ENCODE results near the gene IVD.
A peak's percentile ranks its signal among the peaks of the same experiment; 100 is the strongest.

Gene IVD

DNA sequence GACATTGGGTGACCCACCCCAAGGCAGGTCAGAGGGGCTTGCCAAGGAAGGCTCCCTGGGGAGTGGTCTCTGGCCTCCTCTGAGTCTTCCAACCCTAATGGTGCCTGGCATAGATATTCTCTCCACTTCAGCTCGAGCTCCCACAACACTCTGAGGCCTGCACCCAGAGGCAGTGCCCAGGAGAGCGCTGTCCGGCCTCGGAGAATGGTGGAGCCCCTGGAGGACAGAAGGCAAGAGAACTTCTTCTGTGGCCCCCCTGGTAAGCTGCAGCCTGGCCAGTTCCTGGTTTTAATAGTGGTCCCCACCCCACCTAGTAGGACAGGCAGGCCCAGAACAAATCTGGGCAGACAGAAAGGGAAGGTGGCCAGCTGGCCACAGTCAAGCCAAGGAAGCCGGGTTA is 40.6 kb upstream of the IVD start:
- no peaks in the 10 kb centered on the region for H3K9me3 ChIP-seq (ENCODE audit: control insufficient read depth in 5 of 5, low read length in 5 of 5)
- no peak overlapping the region for H3K27ac ChIP-seq (ENCODE audit: low read depth, low read length)
- H3K27me3 ChIP-seq (ENCODE audit: control insufficient read depth in 5 of 5, insufficient read depth in 4 of 5, low read length in 5 of 5) = no peaks in the 10 kb centered on the region
- H3K4me1 ChIP-seq (ENCODE audit: control insufficient read depth in 5 of 5, insufficient read depth in 5 of 5, low read length in 5 of 5) = peaks cover 0 to 20% (median 19%) of the 10 kb centered on the region in 5 donors
- no peak overlapping the region for H3K9ac ChIP-seq (ENCODE audit: low read length in 5 of 5)
- no peak overlapping the region for H3K4me3 ChIP-seq (ENCODE audit: low read depth in 1 of 5, low read length in 5 of 5)
- H3K36me3 ChIP-seq (ENCODE audit: control insufficient read depth in 5 of 5, insufficient read depth in 5 of 5, low read length in 5 of 5) = no peaks in the 10 kb centered on the region

- Histone ChIP-seq H3K36me3 (ENCODE audit: control insufficient read depth in 5 of 5, insufficient read depth in 5 of 5, low read length in 5 of 5) (no peaks in the 10 kb centered on the region), H3K4me1 (ENCODE audit: control insufficient read depth in 5 of 5, insufficient read depth in 5 of 5, low read length in 5 of 5) (peaks cover 0 to 20% (median 19%) of the 10 kb centered on the region in 5 donors), H3K9me3 (ENCODE audit: control insufficient read depth in 5 of 5, low read length in 5 of 5) (no peaks in the 10 kb centered on the region), H3K27ac (ENCODE audit: low read depth, low read length) (no peak overlapping the region), H3K27me3 (ENCODE audit: control insufficient read depth in 5 of 5, insufficient read depth in 4 of 5, low read length in 5 of 5) (no peaks in the 10 kb centered on the region), H3K9ac (ENCODE audit: low read length in 5 of 5) (no peak overlapping the region), H3K4me3 (ENCODE audit: low read depth in 1 of 5, low read length in 5 of 5) (no peak overlapping the region)
Measured at GRCh38 chr15:40365624-40366456, 39.8 kb upstream of the IVD start.

- H3K27ac ChIP-seq (ENCODE audit: low read depth, low read length) = no peak overlapping the region
- peaks cover 0 to 20% (median 19%) of the 10 kb centered on the region in 5 donors for H3K4me1 ChIP-seq (ENCODE audit: control insufficient read depth in 5 of 5, insufficient read depth in 5 of 5, low read length in 5 of 5)
- no peak overlapping the region for H3K9ac ChIP-seq (ENCODE audit: low read length in 5 of 5)
- H3K27me3 ChIP-seq (ENCODE audit: control insufficient read depth in 5 of 5, insufficient read depth in 4 of 5, low read length in 5 of 5) = no peaks in the 10 kb centered on the region
- no peaks in the 10 kb centered on the region for H3K9me3 ChIP-seq (ENCODE audit: control insufficient read depth in 5 of 5, low read length in 5 of 5)
- no peaks in the 10 kb centered on the region for H3K36me3 ChIP-seq (ENCODE audit: control insufficient read depth in 5 of 5, insufficient read depth in 5 of 5, low read length in 5 of 5)
- peak overlapping the region in 2 of 5 donors; percentile 1 to 53 for H3K4me3 ChIP-seq (ENCODE audit: low read depth in 1 of 5, low read length in 5 of 5)
Measured at GRCh38 chr15:40366457-40367370, 38.9 kb upstream of the IVD start.

DNA sequence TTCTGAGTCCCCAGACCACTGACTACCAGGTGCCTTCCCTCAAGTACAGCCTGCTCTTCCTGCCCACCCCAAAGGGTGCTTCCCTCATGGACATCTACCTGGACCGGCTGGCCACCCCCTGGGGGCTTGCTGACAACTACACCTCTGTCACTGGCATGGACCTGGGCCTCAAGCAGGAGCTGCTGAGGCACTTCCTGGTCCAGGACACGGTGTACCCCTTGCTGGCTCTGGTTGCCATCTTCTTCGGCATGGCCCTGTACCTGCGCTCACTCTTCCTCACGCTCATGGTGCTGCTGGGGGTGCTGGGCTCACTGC is 38.3 kb upstream of the IVD start:
- Histone ChIP-seq H3K27me3 (ENCODE audit: control insufficient read depth in 5 of 5, insufficient read depth in 4 of 5, low read length in 5 of 5) (no peaks in the 10 kb centered on the region), H3K36me3 (ENCODE audit: control insufficient read depth in 5 of 5, insufficient read depth in 5 of 5, low read length in 5 of 5) (no peaks in the 10 kb centered on the region), H3K4me1 (ENCODE audit: control insufficient read depth in 5 of 5, insufficient read depth in 5 of 5, low read length in 5 of 5) (peaks cover 0 to 20% (median 19%) of the 10 kb centered on the region in 5 donors), H3K27ac (ENCODE audit: low read depth, low read length) (no peak overlapping the region), H3K4me3 (ENCODE audit: low read depth in 1 of 5, low read length in 5 of 5) (peak overlapping the region in 4 of 5 donors; percentile 36 to 53 (median 50)), H3K9me3 (ENCODE audit: control insufficient read depth in 5 of 5, low read length in 5 of 5) (no peaks in the 10 kb centered on the region), H3K9ac (ENCODE audit: low read length in 5 of 5) (no peak overlapping the region)

GRCh38 chr15:40367686-40368611 is 37.6 kb upstream of the IVD start:
- Histone ChIP-seq H3K4me1 (ENCODE audit: control insufficient read depth in 5 of 5, insufficient read depth in 5 of 5, low read length in 5 of 5) (peaks cover 1 to 25% (median 19%) of the 10 kb centered on the region in 5 donors), H3K27me3 (ENCODE audit: control insufficient read depth in 5 of 5, insufficient read depth in 4 of 5, low read length in 5 of 5) (no peaks in the 10 kb centered on the region), H3K4me3 (ENCODE audit: low read depth in 1 of 5, low read length in 5 of 5) (peak overlapping the region in 4 of 5 donors; percentile 36 to 53 (median 50)), H3K9me3 (ENCODE audit: control insufficient read depth in 5 of 5, low read length in 5 of 5) (no peaks in the 10 kb centered on the region), H3K36me3 (ENCODE audit: control insufficient read depth in 5 of 5, insufficient read depth in 5 of 5, low read length in 5 of 5) (no peaks in the 10 kb centered on the region), H3K27ac (ENCODE audit: low read depth, low read length) (no peak overlapping the region), H3K9ac (ENCODE audit: low read length in 5 of 5) (peak overlapping the region in 1 of 5 donors; percentile 51)

DNA sequence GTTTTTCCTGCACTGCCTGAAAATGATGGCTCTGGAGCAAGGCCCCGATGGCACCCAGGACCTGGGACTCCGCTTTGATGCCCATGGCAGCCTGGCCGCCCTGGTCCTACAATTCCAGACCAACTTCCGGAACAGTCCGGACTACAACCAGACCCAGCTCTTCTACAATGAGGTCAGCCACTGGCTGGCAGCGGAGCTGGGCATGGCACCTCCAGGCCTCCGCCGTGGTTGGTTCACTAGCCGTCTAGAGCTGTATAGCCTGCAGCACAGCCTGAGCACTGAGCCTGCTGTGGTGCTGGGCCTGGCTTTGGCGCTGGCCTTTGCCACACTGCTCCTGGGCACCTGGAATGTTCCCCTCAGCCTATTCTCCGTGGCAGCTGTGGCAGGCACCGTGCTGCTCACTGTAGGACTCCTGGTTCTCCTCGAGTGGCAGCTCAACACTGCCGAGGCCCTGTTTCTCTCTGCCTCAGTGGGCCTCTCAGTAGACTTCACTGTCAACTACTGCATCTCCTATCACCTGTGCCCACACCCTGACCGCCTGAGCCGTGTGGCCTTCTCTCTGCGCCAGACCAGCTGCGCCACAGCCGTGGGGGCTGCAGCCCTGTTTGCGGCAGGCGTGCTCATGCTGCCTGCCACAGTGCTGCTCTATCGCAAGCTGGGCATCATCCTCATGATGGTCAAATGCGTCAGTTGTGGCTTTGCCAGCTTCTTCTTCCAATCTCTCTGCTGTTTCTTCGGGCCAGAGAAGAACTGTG is 36.7 kb upstream of the IVD start:
- no peak overlapping the region for H3K27ac ChIP-seq (ENCODE audit: low read depth, low read length)
- H3K36me3 ChIP-seq (ENCODE audit: control insufficient read depth in 5 of 5, insufficient read depth in 5 of 5, low read length in 5 of 5) = no peaks in the 10 kb centered on the region
- no peak overlapping the region for H3K4me3 ChIP-seq (ENCODE audit: low read depth in 1 of 5, low read length in 5 of 5)

DNA sequence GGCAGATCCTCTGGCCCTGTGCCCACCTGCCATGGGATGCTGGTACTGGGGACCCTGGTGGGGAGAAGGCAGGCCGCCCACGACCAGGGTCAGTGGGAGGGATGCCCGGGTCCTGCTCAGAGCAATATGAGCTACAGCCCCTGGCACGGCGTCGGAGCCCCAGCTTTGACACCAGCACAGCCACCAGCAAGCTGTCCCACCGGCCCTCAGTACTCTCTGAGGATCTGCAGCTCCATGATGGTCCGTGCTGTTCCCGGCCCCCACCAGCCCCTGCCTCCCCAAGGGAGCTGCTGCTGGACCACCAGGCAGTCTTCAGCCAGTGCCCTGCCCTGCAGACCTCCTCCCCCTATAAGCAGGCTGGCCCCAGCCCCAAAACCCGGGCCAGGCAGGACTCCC is 36.1 kb upstream of the IVD start:
- Histone ChIP-seq H3K4me1 (ENCODE audit: control insufficient read depth in 5 of 5, insufficient read depth in 5 of 5, low read length in 5 of 5) (peaks cover 1 to 29% (median 19%) of the 10 kb centered on the region in 5 donors), H3K27ac (ENCODE audit: low read depth, low read length) (no peak overlapping the region), H3K36me3 (ENCODE audit: control insufficient read depth in 5 of 5, insufficient read depth in 5 of 5, low read length in 5 of 5) (no peaks in the 10 kb centered on the region), H3K27me3 (ENCODE audit: control insufficient read depth in 5 of 5, insufficient read depth in 4 of 5, low read length in 5 of 5) (no peaks in the 10 kb centered on the region), H3K9ac (ENCODE audit: low read length in 5 of 5) (no peak overlapping the region), H3K9me3 (ENCODE audit: control insufficient read depth in 5 of 5, low read length in 5 of 5) (no peaks in the 10 kb centered on the region), H3K4me3 (ENCODE audit: low read depth in 1 of 5, low read length in 5 of 5) (no peak overlapping the region)

More for the DNA sequence above, 36.7 kb upstream of the IVD start:
- H3K9me3 ChIP-seq (ENCODE audit: control insufficient read depth in 5 of 5, low read length in 5 of 5) = no peaks in the 10 kb centered on the region
- H3K9ac ChIP-seq (ENCODE audit: low read length in 5 of 5) = no peak overlapping the region
- peaks cover 1 to 29% (median 19%) of the 10 kb centered on the region in 5 donors for H3K4me1 ChIP-seq (ENCODE audit: control insufficient read depth in 5 of 5, insufficient read depth in 5 of 5, low read length in 5 of 5)
- H3K27me3 ChIP-seq (ENCODE audit: control insufficient read depth in 5 of 5, insufficient read depth in 4 of 5, low read length in 5 of 5) = no peaks in the 10 kb centered on the region

- H3K36me3 ChIP-seq (ENCODE audit: control insufficient read depth in 5 of 5, insufficient read depth in 5 of 5, low read length in 5 of 5) = no peaks in the 10 kb centered on the region
- no peak overlapping the region for H3K9ac ChIP-seq (ENCODE audit: low read length in 5 of 5)
- H3K9me3 ChIP-seq (ENCODE audit: control insufficient read depth in 5 of 5, low read length in 5 of 5) = no peaks in the 10 kb centered on the region
- H3K4me3 ChIP-seq (ENCODE audit: low read depth in 1 of 5, low read length in 5 of 5) = no peak overlapping the region
- peaks cover 1 to 29% (median 19%) of the 10 kb centered on the region in 5 donors for H3K4me1 ChIP-seq (ENCODE audit: control insufficient read depth in 5 of 5, insufficient read depth in 5 of 5, low read length in 5 of 5)
- H3K27me3 ChIP-seq (ENCODE audit: control insufficient read depth in 5 of 5, insufficient read depth in 4 of 5, low read length in 5 of 5) = no peaks in the 10 kb centered on the region
- H3K27ac ChIP-seq (ENCODE audit: low read depth, low read length) = no peak overlapping the region
Measured at GRCh38 chr15:40369971-40370370, 35.6 kb upstream of the IVD start.

GRCh38 chr15:40372981-40373380 is 32.6 kb upstream of the IVD start:
- no peak overlapping the region for H3K9ac ChIP-seq (ENCODE audit: low read length in 5 of 5)
- no peaks in the 10 kb centered on the region for H3K9me3 ChIP-seq (ENCODE audit: control insufficient read depth in 5 of 5, low read length in 5 of 5)
- H3K4me1 ChIP-seq (ENCODE audit: control insufficient read depth in 5 of 5, insufficient read depth in 5 of 5, low read length in 5 of 5) = peaks cover 1 to 14% (median 5%) of the 10 kb centered on the region in 5 donors
- H3K4me3 ChIP-seq (ENCODE audit: low read depth in 1 of 5, low read length in 5 of 5) = no peak overlapping the region
- no peak overlapping the region for H3K27ac ChIP-seq (ENCODE audit: low read depth, low read length)
- H3K36me3 ChIP-seq (ENCODE audit: control insufficient read depth in 5 of 5, insufficient read depth in 5 of 5, low read length in 5 of 5) = no peaks in the 10 kb centered on the region
- no peaks in the 10 kb centered on the region for H3K27me3 ChIP-seq (ENCODE audit: control insufficient read depth in 5 of 5, insufficient read depth in 4 of 5, low read length in 5 of 5)

Data from subcutaneous abdominal adipose tissue (tissue), 5 donors.